Transverse colon (tissue), 4 donors: ENCODE measurements around the gene MRPL53.

Experiments used
- EP300 ChIP-seq: sonication (generic); formaldehyde crosslinking; IDR thresholded peaks from one replicate; pipeline ENCODE4 v1.6.1; 2017; ENCODE audit warnings: antibody characterized with exemption, low read depth
- POLR2A ChIP-seq: fragments of 450-650 bp; IDR thresholded peaks from one replicate; pipeline ENCODE4 v1.6.1; 2016; ENCODE audit warnings: antibody characterized with exemption, mild to moderate bottlenecking, moderate library complexity
- POLR2AphosphoS5 ChIP-seq, 3 donors: sonication (generic); formaldehyde crosslinking; IDR thresholded peaks; one replicate each; pipeline ENCODE4 v1.6.1; 2016; ENCODE audit warnings: antibody characterized with exemption in 3 of 3
- TF ChIP-seq, protein P1 (sequence below), 5 experiments: fragments of 200-600 bp in 3 of 5; fragments of 450-650 bp in 2 of 5; sonication (generic) in 3 of 5; IDR thresholded peaks; 1 replicate in 2 of 5; 2 replicates in 3 of 5; pipeline ENCODE4 v1.5.1; 2016 to 2017; ENCODE audit warnings: antibody characterized with exemption in 5 of 5, inconsistent platforms in 3 of 5, mild to moderate bottlenecking in 2 of 5, moderate library complexity in 1 of 5

DNA sequence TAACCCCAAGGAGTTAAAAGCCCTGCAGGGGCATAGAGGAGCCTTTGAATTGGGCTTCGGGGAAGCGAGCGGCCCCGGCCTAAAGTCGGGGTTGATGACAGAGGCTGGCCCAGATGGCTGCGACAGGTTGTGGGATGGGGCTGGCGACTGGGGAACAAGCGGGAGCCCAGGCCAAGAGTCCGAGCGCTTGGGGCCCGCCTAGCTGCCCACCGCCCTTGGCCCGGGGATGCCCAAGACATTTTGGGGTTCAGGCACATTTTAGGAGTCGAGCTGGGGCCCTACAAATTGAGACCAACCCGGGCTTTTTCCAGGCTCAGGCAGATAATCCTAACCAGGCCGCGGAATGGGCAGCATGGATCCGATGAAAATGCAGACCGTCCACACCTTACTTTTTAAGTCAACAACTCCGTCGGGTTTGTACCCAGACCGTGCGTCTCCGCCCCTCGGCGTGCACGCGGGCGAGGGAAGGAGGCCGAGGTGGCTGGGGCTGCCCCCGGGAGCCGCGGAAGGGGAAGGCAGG lies 31.2 kb downstream of the MRPL53 start:
- TF ChIP-seq, protein P1, sequence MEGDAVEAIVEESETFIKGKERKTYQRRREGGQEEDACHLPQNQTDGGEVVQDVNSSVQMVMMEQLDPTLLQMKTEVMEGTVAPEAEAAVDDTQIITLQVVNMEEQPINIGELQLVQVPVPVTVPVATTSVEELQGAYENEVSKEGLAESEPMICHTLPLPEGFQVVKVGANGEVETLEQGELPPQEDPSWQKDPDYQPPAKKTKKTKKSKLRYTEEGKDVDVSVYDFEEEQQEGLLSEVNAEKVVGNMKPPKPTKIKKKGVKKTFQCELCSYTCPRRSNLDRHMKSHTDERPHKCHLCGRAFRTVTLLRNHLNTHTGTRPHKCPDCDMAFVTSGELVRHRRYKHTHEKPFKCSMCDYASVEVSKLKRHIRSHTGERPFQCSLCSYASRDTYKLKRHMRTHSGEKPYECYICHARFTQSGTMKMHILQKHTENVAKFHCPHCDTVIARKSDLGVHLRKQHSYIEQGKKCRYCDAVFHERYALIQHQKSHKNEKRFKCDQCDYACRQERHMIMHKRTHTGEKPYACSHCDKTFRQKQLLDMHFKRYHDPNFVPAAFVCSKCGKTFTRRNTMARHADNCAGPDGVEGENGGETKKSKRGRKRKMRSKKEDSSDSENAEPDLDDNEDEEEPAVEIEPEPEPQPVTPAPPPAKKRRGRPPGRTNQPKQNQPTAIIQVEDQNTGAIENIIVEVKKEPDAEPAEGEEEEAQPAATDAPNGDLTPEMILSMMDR (IDR thresholded peaks at IDR 0.05), result no peak
- TF ChIP-seq POLR2A, result no peak
- no peak for TF ChIP-seq POLR2AphosphoS5 (IDR thresholded peaks at IDR 0.05)
- TF ChIP-seq EP300, result no peak
